Measurements from ENCODE around the gene SLC9A9.

- TF ChIP-seq CTCF (IDR thresholded peaks at IDR 0.05; ENCODE audit: low read length) (no peak), EZH2phosphoT487 (IDR thresholded peaks at IDR 0.05; ENCODE audit: low read length) (no peak), EZH2 (optimal IDR thresholded peaks at IDR 0.05; ENCODE audit: low read depth, low read length) (no peak)
Measured at GRCh38 chr3:143277531-143277930, 570.7 kb downstream of the SLC9A9 start.
